Fibroblast of the aortic adventitia (primary cell): ENCODE data around the gene ZNF613. TPM values are rescaled to one million over a fixed set of nuclear protein-coding genes. Genes with fewer than 3 reads are reported as not detected.
"Not testable (repeated sequence)": the region's sequence is repeated elsewhere in the genome, so short reads cannot be mapped to it uniquely, and the experiment has no call there.

ENCODE experiments used
- DNase-seq: peaks from one replicate; pipeline ENCODE4 v3.0.0-alpha.2; 2010; ENCODE audit warnings: low read depth
- H3K4me3 ChIP-seq: 2 replicates; pipeline ENCODE4 v1.5.1; 2011; ENCODE audit warnings: low read depth, mild to moderate bottlenecking, control low read depth, low read length, moderate library complexity
- total RNA-seq: library from RNA; depleted of rRNA; stranded (reverse); fragments of >200 nt; gene quantifications from 2 replicates; pipeline ENCODE4 v1.2.3, GENCODE V29; 2012; ENCODE audit warnings: low replicate concordance
- TF ChIP-seq, protein P1 (sequence below): IDR thresholded peaks from 2 replicates; pipeline ENCODE4 v1.5.1; 2011; ENCODE audit warnings: mild to moderate bottlenecking, low read length, control low read depth, inconsistent platforms; ENCODE audit not compliant: insufficient read depth

Gene ZNF613
- total RNA-seq, 1 donor, result 7.8 TPM

DNA sequence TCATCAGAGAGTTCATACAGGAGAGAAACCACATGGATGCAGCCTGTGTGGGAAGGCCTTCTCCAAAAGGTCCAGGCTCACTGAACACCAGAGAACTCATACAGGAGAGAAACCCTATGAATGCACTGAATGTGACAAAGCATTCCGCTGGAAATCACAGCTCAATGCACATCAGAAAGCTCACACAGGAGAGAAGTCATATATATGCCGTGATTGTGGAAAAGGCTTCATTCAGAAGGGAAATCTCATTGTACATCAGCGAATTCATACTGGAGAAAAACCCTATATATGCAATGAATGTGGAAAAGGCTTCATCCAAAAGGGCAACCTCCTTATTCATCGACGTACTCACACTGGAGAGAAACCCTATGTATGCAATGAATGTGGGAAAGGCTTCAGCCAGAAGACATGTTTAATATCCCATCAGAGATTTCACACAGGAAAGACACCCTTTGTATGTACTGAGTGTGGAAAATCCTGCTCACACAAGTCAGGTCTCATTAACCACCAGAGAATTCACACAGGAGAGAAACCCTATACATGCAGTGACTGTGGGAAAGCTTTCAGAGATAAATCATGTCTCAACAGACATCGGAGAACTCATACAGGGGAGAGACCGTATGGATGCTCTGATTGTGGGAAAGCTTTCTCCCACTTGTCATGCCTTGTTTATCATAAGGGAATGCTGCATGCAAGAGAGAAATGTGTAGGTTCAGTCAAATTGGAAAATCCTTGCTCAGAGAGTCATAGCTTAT lies 17.7 kb downstream of the ZNF613 start:
- no peak overlapping the region for H3K4me3 ChIP-seq
- DNase-seq, result no peak
- TF ChIP-seq, protein P1, sequence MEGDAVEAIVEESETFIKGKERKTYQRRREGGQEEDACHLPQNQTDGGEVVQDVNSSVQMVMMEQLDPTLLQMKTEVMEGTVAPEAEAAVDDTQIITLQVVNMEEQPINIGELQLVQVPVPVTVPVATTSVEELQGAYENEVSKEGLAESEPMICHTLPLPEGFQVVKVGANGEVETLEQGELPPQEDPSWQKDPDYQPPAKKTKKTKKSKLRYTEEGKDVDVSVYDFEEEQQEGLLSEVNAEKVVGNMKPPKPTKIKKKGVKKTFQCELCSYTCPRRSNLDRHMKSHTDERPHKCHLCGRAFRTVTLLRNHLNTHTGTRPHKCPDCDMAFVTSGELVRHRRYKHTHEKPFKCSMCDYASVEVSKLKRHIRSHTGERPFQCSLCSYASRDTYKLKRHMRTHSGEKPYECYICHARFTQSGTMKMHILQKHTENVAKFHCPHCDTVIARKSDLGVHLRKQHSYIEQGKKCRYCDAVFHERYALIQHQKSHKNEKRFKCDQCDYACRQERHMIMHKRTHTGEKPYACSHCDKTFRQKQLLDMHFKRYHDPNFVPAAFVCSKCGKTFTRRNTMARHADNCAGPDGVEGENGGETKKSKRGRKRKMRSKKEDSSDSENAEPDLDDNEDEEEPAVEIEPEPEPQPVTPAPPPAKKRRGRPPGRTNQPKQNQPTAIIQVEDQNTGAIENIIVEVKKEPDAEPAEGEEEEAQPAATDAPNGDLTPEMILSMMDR, result no peak

DNA sequence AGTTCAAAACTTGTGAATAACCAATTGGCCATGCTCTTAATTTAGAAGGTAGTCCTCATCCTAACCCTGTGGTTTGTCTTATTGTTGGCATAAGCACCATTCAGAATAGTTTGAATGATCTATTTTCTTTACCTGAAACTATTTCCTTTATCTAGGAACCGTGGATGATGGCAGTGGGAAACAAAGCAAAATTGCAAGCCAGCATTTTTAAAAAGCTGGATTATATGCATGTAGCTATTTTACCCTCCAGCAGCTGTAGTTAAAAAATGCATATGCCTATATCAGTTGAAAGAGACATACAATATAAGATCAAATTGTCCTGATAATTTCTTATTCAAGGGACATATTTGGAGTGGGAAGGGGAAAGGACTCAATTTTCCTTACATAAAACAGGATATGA lies 19.3 kb downstream of the ZNF613 start:
- H3K4me3 ChIP-seq, result no peak overlapping the region
- DNase-seq, result no peak
- TF ChIP-seq, protein P1, result no peak

DNA sequence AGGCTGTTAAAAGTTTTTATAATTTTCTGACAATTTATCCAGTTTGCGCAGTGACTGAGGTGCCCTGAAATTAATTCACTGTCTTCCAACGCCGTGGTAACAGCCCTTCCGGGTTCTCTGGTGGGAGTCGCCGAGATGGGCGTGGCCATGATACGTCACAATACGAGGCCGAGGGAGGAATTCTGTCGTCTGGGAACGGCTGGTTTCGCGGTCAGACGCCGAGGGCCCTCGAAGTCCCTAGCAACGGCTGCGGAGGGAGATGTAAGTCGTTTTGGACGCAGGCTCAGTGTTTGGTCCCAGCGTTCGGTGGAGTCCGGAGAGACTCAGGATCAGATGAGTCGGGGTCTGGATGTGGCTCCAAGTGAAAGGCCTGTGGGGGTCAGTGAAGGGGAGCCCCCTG lies 21.7 kb downstream of the ZNF613 start:
- TF ChIP-seq, protein P1, result no peak
- peak overlapping the region; percentile 25 for H3K4me3 ChIP-seq
- peak; percentile 4 for DNase-seq

DNA sequence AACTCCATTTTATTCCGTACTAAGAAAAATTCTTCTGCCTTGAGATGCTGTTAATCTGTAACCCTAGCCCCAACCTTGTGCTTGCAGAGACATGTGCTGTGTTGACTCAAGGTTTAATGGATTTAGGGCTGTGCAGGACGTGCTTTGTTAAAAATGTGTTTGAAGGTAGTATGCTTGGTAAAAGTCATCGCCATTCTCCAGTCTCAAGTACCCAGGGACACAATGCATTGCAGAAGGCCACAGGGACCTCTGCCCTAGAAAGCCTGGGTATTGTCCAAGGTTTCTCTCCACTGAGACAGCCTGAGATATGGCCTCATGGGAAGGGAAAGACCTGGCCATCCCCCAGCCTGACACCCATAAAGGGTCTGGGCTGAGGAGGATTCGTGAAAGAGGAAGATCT lies 30.6 kb downstream of the ZNF613 start:
- not testable (repeated sequence) for DNase-seq, H3K4me3 ChIP-seq

DNA sequence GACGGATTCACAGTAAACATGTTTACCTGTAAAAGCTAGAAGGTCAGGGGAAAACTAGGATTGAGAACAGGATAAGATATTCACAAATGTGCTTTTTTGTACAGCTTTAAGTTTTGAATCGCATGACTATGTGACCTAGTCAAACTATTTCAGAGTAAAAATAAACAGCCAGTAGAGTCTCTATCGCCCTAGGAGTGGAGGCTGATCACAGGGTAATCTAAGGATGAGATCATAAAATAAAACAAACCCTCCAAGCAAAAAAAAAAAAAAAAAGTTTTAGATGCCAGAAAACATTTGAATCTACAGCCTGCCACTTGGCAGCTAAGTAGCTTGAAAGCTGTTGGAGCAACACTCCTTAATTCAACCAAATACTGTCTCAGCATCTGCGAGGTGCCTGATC lies 32.5 kb downstream of the ZNF613 start:
- no peak for DNase-seq
- H3K4me3 ChIP-seq, result no peak overlapping the region
- TF ChIP-seq, protein P1, result no peak

DNA sequence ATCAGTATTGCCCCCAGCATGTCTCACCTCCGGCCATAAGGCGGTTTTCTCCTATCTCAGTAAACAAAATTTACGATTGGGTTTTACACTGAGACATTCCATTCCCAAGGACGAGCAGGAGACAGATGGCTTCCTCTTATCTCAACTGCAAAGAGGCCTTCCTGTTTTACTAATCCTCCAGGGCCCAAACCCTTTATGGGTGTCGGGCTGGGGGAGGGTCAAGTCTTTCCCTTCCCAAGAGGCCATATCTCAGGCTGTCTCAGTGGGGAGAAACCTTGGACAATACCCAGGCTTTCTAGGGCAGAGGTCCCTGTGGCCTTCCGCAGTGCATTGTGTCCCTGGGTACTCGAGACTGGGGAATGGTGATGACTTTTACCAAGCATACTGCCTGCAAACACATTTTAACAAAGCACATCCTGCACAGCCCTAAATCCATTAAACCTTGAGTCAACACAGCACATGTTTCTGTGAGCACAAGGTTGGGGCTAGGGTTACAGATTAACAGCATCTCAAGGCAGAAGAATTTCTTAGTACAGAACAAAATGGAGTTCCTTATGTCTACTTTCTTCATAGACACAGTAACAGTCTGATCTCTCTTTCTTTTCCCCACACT lies 33.5 kb downstream of the ZNF613 start:
- H3K4me3 ChIP-seq, DNase-seq: not testable (repeated sequence)

DNA sequence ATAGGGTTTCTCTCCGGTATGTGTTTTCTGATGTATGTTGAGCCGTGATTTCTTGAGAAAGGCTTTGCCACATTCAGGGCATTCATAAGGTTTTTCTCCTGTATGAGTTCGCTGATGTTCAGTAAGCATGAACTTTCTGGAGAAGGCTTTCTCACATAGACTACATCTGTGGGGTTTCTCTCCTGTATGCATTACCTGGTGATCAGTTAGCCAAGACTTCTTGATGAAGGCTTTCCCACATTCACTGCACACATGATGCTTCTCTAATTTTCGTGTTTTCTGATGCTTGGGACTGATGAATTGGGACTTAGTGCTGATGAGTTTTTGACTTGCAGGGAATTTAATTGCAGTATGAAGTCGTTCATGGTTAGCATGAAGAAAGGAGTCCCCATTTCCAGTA lies 38.3 kb downstream of the ZNF613 start:
- H3K4me3 ChIP-seq, result no peak overlapping the region
- TF ChIP-seq, protein P1, result no peak
- no peak for DNase-seq

DNA sequence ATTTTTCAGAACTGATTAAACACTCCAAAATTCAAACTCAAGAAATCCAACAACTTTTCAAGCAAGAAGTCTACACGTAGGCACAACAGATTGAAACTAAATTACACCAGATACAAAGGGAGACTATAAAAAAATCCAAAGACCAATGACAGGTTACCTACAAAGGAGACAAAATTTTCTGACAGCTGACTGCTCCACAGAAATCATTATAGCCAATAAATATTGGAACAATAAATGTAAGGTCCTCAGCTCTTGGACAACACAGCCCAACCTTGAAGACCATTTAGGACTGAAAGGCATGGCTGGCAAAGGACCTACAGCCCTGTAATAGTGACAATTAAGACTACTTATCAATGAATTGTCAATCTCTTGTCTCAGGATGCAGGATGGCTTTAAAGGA lies 43.4 kb downstream of the ZNF613 start:
- DNase-seq, result no peak
- TF ChIP-seq, protein P1, result no peak

More for the DNA sequence above, 43.4 kb downstream of the ZNF613 start:
- H3K4me3 ChIP-seq, result no peak overlapping the region
